ENCODE data around the gene CACNG7. TPM values are rescaled to one million over a fixed set of nuclear protein-coding genes. Genes with fewer than 3 reads are reported as not detected.

CACNG7 gene
- polyA plus RNA-seq, 1 donor = 1.4 TPM

GRCh38 chr19:53953383-53953782 lies 44.3 kb downstream of the CACNG7 start:
- H3K9me3 ChIP-seq (ENCODE audit: control insufficient read depth, low read depth, low read length) = no peaks in the 10 kb centered on the region
- H3K4me1 ChIP-seq (ENCODE audit: control insufficient read depth, insufficient read depth, low read length) = no peaks in the 10 kb centered on the region
- DNase-seq = no peak
- H3K36me3 ChIP-seq (ENCODE audit: control insufficient read depth, insufficient read depth, low read length) = no peaks in the 10 kb centered on the region
- 73% methylated on average over 2 of the region's 8 CpGs for WGBS (ENCODE audit: insufficient coverage, low lambda C conversion rate)
- no peak overlapping the region for H3K27ac ChIP-seq (ENCODE audit: low read length)
- H3K27me3 ChIP-seq (ENCODE audit: control insufficient read depth, insufficient read depth, low read length) = peaks cover 21% of the 10 kb centered on the region
- H3K4me3 ChIP-seq (ENCODE audit: low read length) = no peak overlapping the region

- WGBS (ENCODE audit: insufficient coverage, low lambda C conversion rate) = 0% methylated on average over 2 of the region's 15 CpGs
- H3K4me1 ChIP-seq (ENCODE audit: control insufficient read depth, insufficient read depth, low read length) = no peaks in the 10 kb centered on the region
- H3K36me3 ChIP-seq (ENCODE audit: control insufficient read depth, insufficient read depth, low read length) = no peaks in the 10 kb centered on the region
- no peak overlapping the region for H3K4me3 ChIP-seq (ENCODE audit: low read length)
- peaks cover 54% of the 10 kb centered on the region for H3K27me3 ChIP-seq (ENCODE audit: control insufficient read depth, insufficient read depth, low read length)
- no peak for DNase-seq
- no peaks in the 10 kb centered on the region for H3K9me3 ChIP-seq (ENCODE audit: control insufficient read depth, low read depth, low read length)
- no peak overlapping the region for H3K27ac ChIP-seq (ENCODE audit: low read length)
These were observed 48.5 kb downstream of the CACNG7 start for GRCh38 chr19:53957448-53958167.

DNA sequence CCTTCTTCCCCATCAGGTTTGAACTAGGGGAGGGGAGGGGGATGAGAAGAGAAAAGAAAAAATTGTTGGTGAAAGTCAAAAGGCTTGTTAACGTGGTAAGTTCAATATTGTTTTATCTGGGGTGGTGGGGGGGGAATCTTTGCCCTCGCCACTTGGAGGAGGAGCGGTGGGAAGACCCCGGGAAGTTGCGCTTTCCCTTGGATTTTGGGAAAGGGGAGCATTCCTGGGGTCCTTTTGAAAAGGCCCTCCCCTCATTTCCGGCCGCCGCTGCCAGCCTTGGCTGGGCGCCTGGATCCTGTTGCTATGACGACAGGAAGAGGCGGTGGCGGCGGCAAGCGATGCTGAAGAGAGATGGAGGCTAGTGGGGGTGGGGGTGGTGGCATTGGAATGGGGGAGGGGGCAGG lies 49.1 kb downstream of the CACNG7 start:
- no CpG with 5 or more reads among the region's 14 CpGs for WGBS (ENCODE audit: insufficient coverage, low lambda C conversion rate)
- Histone ChIP-seq H3K4me1 (ENCODE audit: control insufficient read depth, insufficient read depth, low read length) (no peaks in the 10 kb centered on the region), H3K27ac (ENCODE audit: low read length) (no peak overlapping the region), H3K36me3 (ENCODE audit: control insufficient read depth, insufficient read depth, low read length) (no peaks in the 10 kb centered on the region), H3K4me3 (ENCODE audit: low read length) (no peak overlapping the region), H3K27me3 (ENCODE audit: control insufficient read depth, insufficient read depth, low read length) (peaks cover 56% of the 10 kb centered on the region), H3K9me3 (ENCODE audit: control insufficient read depth, low read depth, low read length) (no peaks in the 10 kb centered on the region)
- no peak for DNase-seq

- no peak overlapping the region for H3K27ac ChIP-seq (ENCODE audit: low read length)
- WGBS (ENCODE audit: insufficient coverage, low lambda C conversion rate) = under 1% methylated on average over 10 of the region's 22 CpGs
- H3K27me3 ChIP-seq (ENCODE audit: control insufficient read depth, insufficient read depth, low read length) = peaks cover 65% of the 10 kb centered on the region
- H3K4me3 ChIP-seq (ENCODE audit: low read length) = no peak overlapping the region
- H3K9me3 ChIP-seq (ENCODE audit: control insufficient read depth, low read depth, low read length) = no peaks in the 10 kb centered on the region
- H3K36me3 ChIP-seq (ENCODE audit: control insufficient read depth, insufficient read depth, low read length) = no peaks in the 10 kb centered on the region
- no peak for DNase-seq
- H3K4me1 ChIP-seq (ENCODE audit: control insufficient read depth, insufficient read depth, low read length) = no peaks in the 10 kb centered on the region
These were observed 50.0 kb downstream of the CACNG7 start for GRCh38 chr19:53958823-53959757.

DNA sequence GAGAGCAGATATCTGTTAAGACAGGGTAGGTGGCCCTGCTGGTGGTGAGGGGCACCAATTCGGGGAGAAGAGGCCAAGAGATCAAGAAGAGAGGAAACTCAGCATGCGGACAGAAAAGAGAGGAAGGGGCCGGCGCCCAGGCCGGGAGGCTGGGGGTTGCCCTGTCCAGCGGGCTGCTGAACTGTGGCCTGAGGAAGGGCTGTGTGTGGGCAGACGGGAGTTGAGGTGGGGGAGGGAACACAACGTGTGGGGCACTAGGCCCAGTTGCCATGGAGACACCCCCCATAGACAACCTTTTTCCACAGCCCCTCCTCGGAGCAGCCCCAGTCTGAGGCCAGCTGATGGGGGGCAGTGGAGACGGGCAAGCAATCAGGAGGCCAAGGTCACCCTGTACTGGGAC lies 51.1 kb downstream of the CACNG7 start:
- WGBS (ENCODE audit: insufficient coverage, low lambda C conversion rate) = 0% methylated on average over 1 of the region's 10 CpGs
- H3K36me3 ChIP-seq (ENCODE audit: control insufficient read depth, insufficient read depth, low read length) = no peaks in the 10 kb centered on the region
- no peak overlapping the region for H3K27ac ChIP-seq (ENCODE audit: low read length)
- H3K4me1 ChIP-seq (ENCODE audit: control insufficient read depth, insufficient read depth, low read length) = no peaks in the 10 kb centered on the region
- H3K4me3 ChIP-seq (ENCODE audit: low read length) = no peak overlapping the region
- H3K9me3 ChIP-seq (ENCODE audit: control insufficient read depth, low read depth, low read length) = no peaks in the 10 kb centered on the region
- no peak for DNase-seq
- peaks cover 76% of the 10 kb centered on the region for H3K27me3 ChIP-seq (ENCODE audit: control insufficient read depth, insufficient read depth, low read length)

GRCh38 chr19:53960886-53961285 lies 51.8 kb downstream of the CACNG7 start:
- no peaks in the 10 kb centered on the region for H3K9me3 ChIP-seq (ENCODE audit: control insufficient read depth, low read depth, low read length)
- no peak overlapping the region for H3K4me3 ChIP-seq (ENCODE audit: low read length)
- H3K4me1 ChIP-seq (ENCODE audit: control insufficient read depth, insufficient read depth, low read length) = no peaks in the 10 kb centered on the region
- WGBS (ENCODE audit: insufficient coverage, low lambda C conversion rate) = 0% methylated on average over 1 of the region's 8 CpGs
- no peak overlapping the region for H3K27ac ChIP-seq (ENCODE audit: low read length)
- no peak for DNase-seq
- peaks cover 79% of the 10 kb centered on the region for H3K27me3 ChIP-seq (ENCODE audit: control insufficient read depth, insufficient read depth, low read length)
- H3K36me3 ChIP-seq (ENCODE audit: control insufficient read depth, insufficient read depth, low read length) = no peaks in the 10 kb centered on the region

GRCh38 chr19:53961523-53962356 lies 52.7 kb downstream of the CACNG7 start:
- H3K36me3 ChIP-seq (ENCODE audit: control insufficient read depth, insufficient read depth, low read length) = no peaks in the 10 kb centered on the region
- H3K4me3 ChIP-seq (ENCODE audit: low read length) = no peak overlapping the region
- WGBS (ENCODE audit: insufficient coverage, low lambda C conversion rate) = 0% methylated on average over 1 of the region's 32 CpGs
- DNase-seq = no peak
- no peaks in the 10 kb centered on the region for H3K4me1 ChIP-seq (ENCODE audit: control insufficient read depth, insufficient read depth, low read length)
- peaks cover 74% of the 10 kb centered on the region for H3K27me3 ChIP-seq (ENCODE audit: control insufficient read depth, insufficient read depth, low read length)
- H3K9me3 ChIP-seq (ENCODE audit: control insufficient read depth, low read depth, low read length) = no peaks in the 10 kb centered on the region
- H3K27ac ChIP-seq (ENCODE audit: low read length) = no peak overlapping the region

- Histone ChIP-seq H3K36me3 (ENCODE audit: control insufficient read depth, insufficient read depth, low read length) (no peaks in the 10 kb centered on the region), H3K27ac (ENCODE audit: low read length) (no peak within 1 kb of the TSS), H3K4me1 (ENCODE audit: control insufficient read depth, insufficient read depth, low read length) (no peaks in the 10 kb centered on the region), H3K9me3 (ENCODE audit: control insufficient read depth, low read depth, low read length) (no peaks in the 10 kb centered on the region), H3K4me3 (ENCODE audit: low read length) (no peak within 1 kb of the TSS), H3K27me3 (ENCODE audit: control insufficient read depth, insufficient read depth, low read length) (peaks cover 63% of the 10 kb centered on the region)
- DNase-seq = no peak
- WGBS (ENCODE audit: insufficient coverage, low lambda C conversion rate) = no CpG with 5 or more reads among the region's 55 CpGs
These were observed 53.9 kb downstream of the CACNG7 start, which contains the start of gene CACNG8 for GRCh38 chr19:53962887-53963431. TSS of gene CACNG8 (plus strand) at chr19:53962937.

DNA sequence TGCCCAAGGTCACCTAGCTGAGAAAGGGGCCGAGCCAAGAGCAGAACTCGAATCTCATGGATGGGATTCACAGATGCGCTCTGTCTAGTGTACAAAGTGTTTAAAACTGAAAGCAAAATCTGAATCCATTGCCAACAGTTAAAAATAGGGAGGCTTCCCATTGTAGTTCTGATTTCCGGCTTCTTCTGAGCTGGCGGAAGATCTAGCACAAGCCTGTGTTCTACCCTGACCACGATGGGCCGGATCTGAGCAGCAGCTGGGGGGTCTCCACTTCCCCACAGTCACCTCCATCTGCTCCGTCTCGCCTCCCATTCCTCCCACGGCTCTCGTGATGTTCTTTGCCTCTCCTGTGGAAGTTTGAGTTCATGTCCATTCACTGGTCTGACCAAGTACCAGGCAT lies 56.0 kb downstream of the CACNG7 start:
- WGBS (ENCODE audit: insufficient coverage, low lambda C conversion rate) = no CpG with 5 or more reads among the region's 11 CpGs
- no peak for DNase-seq
- no peaks in the 10 kb centered on the region for H3K36me3 ChIP-seq (ENCODE audit: control insufficient read depth, insufficient read depth, low read length)
- no peaks in the 10 kb centered on the region for H3K4me1 ChIP-seq (ENCODE audit: control insufficient read depth, insufficient read depth, low read length)
- no peaks in the 10 kb centered on the region for H3K9me3 ChIP-seq (ENCODE audit: control insufficient read depth, low read depth, low read length)
- no peak overlapping the region for H3K27ac ChIP-seq (ENCODE audit: low read length)
- H3K4me3 ChIP-seq (ENCODE audit: low read length) = no peak overlapping the region
- peaks cover 45% of the 10 kb centered on the region for H3K27me3 ChIP-seq (ENCODE audit: control insufficient read depth, insufficient read depth, low read length)

DNA sequence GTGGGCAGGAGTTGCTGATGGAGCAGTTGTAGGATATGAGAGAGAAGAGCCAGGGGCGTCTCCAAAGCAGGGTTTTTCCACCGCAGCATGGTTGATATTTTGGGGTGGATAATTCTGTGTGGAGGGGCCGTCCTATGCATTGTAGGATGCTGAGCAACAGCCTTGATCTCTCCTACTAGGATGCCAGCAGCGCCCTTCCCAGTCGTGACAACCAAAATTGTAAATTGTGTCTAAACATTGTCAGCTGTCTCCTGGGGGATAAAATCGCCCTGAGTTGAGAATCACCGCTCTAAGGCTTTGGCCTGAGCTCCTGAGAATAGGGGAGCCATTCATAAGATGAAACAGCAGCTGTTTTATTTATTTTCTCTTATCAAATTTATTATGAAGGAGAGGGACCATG lies 57.9 kb downstream of the CACNG7 start:
- DNase-seq = no peak
- Histone ChIP-seq H3K27me3 (ENCODE audit: control insufficient read depth, insufficient read depth, low read length) (peaks cover 27% of the 10 kb centered on the region), H3K4me3 (ENCODE audit: low read length) (no peak overlapping the region), H3K4me1 (ENCODE audit: control insufficient read depth, insufficient read depth, low read length) (no peaks in the 10 kb centered on the region), H3K27ac (ENCODE audit: low read length) (no peak overlapping the region), H3K36me3 (ENCODE audit: control insufficient read depth, insufficient read depth, low read length) (no peaks in the 10 kb centered on the region), H3K9me3 (ENCODE audit: control insufficient read depth, low read depth, low read length) (no peaks in the 10 kb centered on the region)
- no CpG with 5 or more reads among the region's 7 CpGs for WGBS (ENCODE audit: insufficient coverage, low lambda C conversion rate)
